ENCODE data around the gene SORCS3. TPM values are rescaled to one million over a fixed set of nuclear protein-coding genes. Genes with fewer than 3 reads are reported as not detected.

Gene SORCS3
- not detected in 2 replicates for total RNA-seq (2014; rRNA removed; shearing (Covaris generic))
- not detected in 2 replicates for polyA plus RNA-seq (2014; cell fraction: nucleus; rRNA removed)

- DNase-seq (ENCODE audit: extremely low read depth, low read depth) = no peak
These were observed at the start of gene SORCS3 for GRCh38 chr10:104641187-104641936. Gene SORCS3, plus strand, starts transcription at chr10:104641290.

DNA sequence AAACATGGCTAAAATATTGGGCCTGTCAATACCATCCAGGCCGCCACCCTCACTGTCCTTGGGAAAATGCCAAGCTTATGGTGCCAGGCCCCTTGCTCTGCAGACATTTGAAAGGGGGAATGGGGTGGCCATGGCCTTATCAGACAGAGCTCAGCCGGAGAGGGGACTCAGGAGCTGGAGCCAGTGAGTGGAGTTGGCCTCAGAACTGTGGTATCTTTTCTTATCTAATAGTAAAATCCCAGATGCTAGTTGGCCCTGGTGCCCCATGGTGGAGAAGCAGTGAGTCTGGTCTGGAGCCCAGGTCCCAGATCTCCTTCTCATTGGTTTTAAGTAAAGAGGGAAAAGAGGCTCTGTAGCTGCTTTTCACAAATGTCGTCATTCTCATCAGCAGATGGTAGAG lies 49.6 kb upstream of the SORCS3 start:
- DNase-seq (ENCODE audit: extremely low read depth, low read depth) = no peak

GRCh38 chr10:104601166-104601565 lies 39.9 kb upstream of the SORCS3 start:
- no peak for DNase-seq (ENCODE audit: extremely low read depth, low read depth)

- no peak for DNase-seq (ENCODE audit: extremely low read depth, low read depth)
These were observed 32.8 kb upstream of the SORCS3 start for GRCh38 chr10:104608091-104608828.

DNA sequence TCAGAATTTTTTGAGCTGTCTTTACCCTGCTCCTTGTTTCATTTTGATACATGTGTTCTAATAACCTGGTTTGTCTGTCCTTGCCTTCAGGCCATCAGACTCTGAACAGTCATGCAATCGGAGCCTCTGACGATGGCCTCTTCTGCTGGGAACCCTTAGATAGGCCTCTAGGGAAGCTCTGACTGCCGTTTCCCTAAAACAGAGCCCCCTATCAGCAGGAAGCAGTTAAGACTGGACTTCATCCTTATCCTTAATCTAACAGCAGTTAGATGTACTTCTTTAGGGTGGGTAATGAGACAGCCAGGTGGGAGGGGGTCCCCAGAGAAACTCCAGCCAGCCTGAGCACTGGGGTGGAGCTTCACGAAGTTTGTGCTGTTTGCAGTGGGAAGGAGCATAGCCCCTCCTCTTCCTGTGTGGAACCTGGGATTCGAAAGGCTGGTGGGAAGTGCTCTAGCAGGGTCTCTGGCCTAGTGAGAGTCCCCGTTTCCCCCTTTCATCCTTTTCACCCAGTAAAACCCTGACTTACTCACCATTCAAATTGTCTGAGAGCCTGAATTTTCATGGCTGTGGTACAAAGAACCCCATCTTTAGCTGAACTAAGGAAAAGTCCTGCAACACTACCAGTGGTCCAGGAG lies 28.4 kb upstream of the SORCS3 start:
- no peak for DNase-seq (ENCODE audit: extremely low read depth, low read depth)

GRCh38 chr10:104613406-104613805 lies 27.7 kb upstream of the SORCS3 start:
- no peak for DNase-seq (ENCODE audit: extremely low read depth, low read depth)

- DNase-seq (ENCODE audit: extremely low read depth, low read depth) = peak; percentile 21
These were observed 26.8 kb upstream of the SORCS3 start for GRCh38 chr10:104614245-104614831.

DNA sequence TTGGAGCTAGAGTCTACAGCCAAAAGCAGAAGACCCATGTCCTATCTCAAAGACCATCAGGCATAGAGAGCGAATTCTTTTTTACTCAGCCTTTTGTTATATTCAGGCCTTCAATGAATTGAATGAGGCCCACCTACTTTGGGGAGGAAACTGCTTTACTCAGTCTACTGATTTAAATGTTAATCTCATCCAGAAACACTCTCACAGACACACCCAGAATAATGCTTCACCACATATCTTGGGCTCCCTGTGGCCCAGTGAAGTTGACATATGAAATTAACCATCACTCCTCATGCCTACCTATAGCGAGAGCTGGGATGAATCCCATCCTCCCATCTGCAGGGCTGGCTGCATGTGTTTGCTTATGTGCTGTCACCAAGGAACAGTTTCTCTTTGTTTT lies 26.0 kb upstream of the SORCS3 start:
- no peak for DNase-seq (ENCODE audit: extremely low read depth, low read depth)

DNA sequence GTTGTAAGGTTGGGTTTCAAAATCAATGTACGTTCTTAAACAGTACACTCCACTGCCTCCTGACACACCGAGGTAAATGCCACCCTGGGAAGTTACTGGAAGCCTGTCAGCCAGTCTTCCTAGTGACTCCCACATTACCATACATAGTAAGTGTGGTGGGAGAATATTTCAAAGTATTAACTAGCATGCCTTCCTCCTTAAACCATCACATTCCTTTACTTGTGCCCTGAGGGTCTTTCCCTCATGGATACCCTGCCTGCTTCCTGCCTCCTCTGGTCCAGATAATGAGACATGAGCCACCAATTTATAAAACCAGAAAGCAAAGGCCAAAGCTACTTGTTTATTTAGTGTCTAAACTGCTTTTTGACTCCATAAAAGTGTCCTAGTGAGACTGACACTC lies 23.3 kb upstream of the SORCS3 start:
- no peak for DNase-seq (ENCODE audit: extremely low read depth, low read depth)

- DNase-seq (ENCODE audit: extremely low read depth, low read depth) = no peak
These were observed 18.9 kb upstream of the SORCS3 start for GRCh38 chr10:104622175-104622574.

DNA sequence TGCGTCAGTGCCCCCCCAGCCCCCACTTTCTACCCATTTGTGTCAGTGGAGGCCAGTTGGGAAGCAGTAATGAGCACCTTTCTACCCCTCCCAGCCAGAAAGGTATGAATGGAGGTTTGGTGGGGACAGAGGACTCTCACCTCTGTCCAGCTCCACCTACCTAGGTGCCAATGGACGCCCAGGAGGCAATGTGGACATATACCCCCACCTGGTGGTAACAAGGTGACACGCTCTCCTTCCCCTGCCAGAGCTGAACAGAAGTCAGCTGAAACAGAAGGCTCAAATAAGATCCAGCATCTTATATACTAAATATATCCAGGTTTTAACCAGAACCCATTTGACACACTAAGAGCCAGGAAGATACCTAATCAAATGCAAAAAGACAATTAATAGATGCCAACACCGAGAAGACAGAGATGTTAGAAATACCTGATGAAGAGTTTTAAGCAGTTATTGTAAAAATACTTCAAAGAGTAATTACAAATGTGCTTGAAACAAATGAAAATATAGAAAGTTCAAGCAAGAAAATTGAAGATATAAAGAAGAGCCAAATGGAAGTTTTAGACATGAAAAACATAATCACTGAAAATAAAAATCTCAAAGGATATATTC lies 18.4 kb upstream of the SORCS3 start:
- peak; percentile 28 for DNase-seq (ENCODE audit: extremely low read depth, low read depth)

- DNase-seq (ENCODE audit: extremely low read depth, low read depth) = no peak
These were observed 10.4 kb upstream of the SORCS3 start for GRCh38 chr10:104630731-104631130.

- DNase-seq (ENCODE audit: extremely low read depth, low read depth) = no peak
These were observed 9.1 kb upstream of the SORCS3 start for GRCh38 chr10:104631946-104632345.

GRCh38 chr10:104638861-104639589 lies 2.1 kb upstream of the SORCS3 start:
- DNase-seq (ENCODE audit: extremely low read depth, low read depth) = peak; percentile 20

GRCh38 chr10:104639590-104640338 lies 1.3 kb upstream of the SORCS3 start:
- DNase-seq (ENCODE audit: extremely low read depth, low read depth) = no peak

DNA sequence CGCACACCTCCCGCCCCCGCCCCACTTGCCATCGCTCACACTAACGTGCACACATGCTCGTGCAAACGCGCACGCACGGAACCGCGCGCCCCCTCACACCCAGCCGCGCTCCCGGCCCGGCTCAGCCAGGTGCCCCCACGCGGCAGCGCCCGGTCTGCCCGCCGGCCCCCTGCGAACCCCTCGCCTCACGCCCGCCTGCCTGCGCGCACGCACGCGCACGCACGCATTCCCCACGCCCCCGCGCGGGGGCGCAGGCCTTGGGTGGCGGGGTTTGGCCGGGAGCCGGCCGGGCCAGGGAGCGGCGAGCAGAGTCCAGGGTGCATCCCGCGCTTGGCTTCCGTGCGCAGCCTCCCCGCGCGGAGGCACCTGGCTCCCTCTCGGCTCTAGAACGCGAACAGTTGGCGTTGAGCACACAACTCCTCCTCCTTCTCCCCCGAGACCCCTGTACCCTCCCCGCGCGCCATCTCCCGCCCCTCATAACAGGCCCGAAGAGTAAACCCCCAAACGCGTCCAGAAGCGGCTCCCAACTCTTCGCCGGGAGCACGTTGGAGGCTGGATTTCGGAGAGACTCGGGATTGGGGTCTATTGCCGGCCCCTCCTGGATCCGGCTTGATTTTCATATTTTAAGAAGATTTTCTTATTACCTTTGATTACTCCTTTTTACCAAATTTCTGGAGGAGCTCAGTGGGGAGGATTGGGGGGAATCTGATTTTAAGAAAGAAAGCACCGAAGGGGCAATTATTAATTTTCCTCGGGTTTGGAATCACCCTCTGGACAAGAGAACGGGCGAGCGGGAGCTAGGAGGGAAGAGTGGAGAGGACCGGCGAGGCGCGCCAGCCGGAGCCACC lies 527 bp upstream of the SORCS3 start:
- no peak for DNase-seq (ENCODE audit: extremely low read depth, low read depth)

DNA sequence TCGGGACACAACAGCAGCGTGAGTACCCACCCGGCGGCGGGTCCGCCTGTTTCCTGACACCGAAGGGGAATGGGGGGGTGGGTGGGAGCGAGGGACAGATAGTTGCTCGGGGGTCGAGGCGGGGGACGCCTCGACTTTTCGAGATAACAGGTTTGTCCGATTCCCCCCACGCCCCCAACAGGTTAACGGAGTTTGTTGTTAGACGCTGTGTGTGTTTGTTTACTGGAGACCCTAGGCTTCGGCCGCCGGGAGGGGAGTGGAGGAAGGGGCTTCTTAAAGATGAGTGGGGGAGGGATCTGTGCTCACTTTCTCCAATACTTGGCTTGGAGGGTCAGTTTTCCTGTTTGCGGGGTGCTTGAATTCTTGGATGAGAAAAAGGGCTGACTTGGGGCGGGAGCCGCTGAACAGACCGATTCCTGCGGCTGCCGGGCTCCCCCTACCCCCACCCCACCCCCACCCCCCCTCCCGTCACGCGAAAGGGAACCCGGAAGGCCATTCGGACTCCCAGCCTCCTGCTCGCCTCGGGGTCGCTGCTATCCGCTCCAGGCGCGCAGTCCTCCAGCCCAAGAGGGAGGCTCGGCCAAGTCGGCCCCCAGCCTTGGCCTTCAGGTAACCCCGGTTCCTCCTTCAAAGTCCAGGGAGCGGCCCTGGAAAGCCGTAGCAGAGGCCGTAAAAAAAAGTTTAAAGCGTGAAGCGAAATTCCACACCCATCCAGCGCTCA lies 1.0 kb downstream of the SORCS3 start:
- no peak for DNase-seq (ENCODE audit: extremely low read depth, low read depth)
